Neural progenitor cell (in vitro differentiated cells): ENCODE results near the gene DPYSL5. TPM values are rescaled to one million over a fixed set of nuclear protein-coding genes. Genes with fewer than 3 reads are reported as not detected.

Experiments used
- DNase-seq: peaks from one replicate; pipeline ENCODE4 v3.0.0-alpha.2; 2016; ENCODE audit warnings: low spot score
- H2AFZ ChIP-seq: fragments of 200-600 bp; sonication (generic); replicated peaks from 2 replicates; pipeline ENCODE4 v1.6.1; 2016; ENCODE audit warnings: antibody characterized with exemption
- H3F3A ChIP-seq: fragments of 200-600 bp; sonication (generic); 2 replicates; pipeline ENCODE4 v1.6.1; 2016; ENCODE audit warnings: antibody characterized with exemption, low read depth
- H3K27ac ChIP-seq: fragments of 200-600 bp; sonication (generic); 2 replicates; pipeline ENCODE4 v1.5.1; 2016; ENCODE audit warnings: mild to moderate bottlenecking
- H3K27me3 ChIP-seq: fragments of 200-600 bp; sonication (generic); 2 replicates; pipeline ENCODE4 v1.6.1; 2016; ENCODE audit warnings: mild to moderate bottlenecking, moderate library complexity
- H3K36me3 ChIP-seq: fragments of 200-600 bp; sonication (generic); 2 replicates; pipeline ENCODE4 v1.5.1; 2016
- H3K4me1 ChIP-seq: fragments of 200-600 bp; sonication (generic); 2 replicates; pipeline ENCODE4 v1.6.1; 2016; ENCODE audit warnings: mixed run types
- H3K4me2 ChIP-seq: fragments of 200-600 bp; sonication (generic); 2 replicates; pipeline ENCODE4 v1.6.1; 2016
- H3K4me3 ChIP-seq: fragments of 200-600 bp; sonication (generic); 2 replicates; pipeline ENCODE4 v1.5.1; 2016
- H3K79me2 ChIP-seq: fragments of 200-600 bp; sonication (generic); 2 replicates; pipeline ENCODE4 v1.6.1; 2016; ENCODE audit warnings: low read depth
- H3K9ac ChIP-seq: fragments of 200-600 bp; sonication (generic); 2 replicates; pipeline ENCODE4 v1.6.1; 2016
- H3K9me3 ChIP-seq: fragments of 200-600 bp; sonication (generic); 2 replicates; pipeline ENCODE4 v1.5.1; 2016; ENCODE audit warnings: low read depth
- H4K20me1 ChIP-seq: fragments of 200-600 bp; sonication (generic); 2 replicates; pipeline ENCODE4 v1.6.1; 2016; ENCODE audit warnings: low read depth
- H3K27ac Mint-ChIP-seq: 3 replicates; pipeline ENCODE4 v1.8.0; 2021; ENCODE audit warnings: mixed read lengths
- H3K27me3 Mint-ChIP-seq: 2 replicates; pipeline ENCODE4 v1.8.0; 2022; ENCODE audit warnings: low read depth, mild to moderate bottlenecking, inconsistent platforms, moderate library complexity, mixed read lengths; ENCODE audit not compliant: insufficient read depth
- H3K36me3 Mint-ChIP-seq: 3 replicates; pipeline ENCODE4 v1.8.0; 2021; ENCODE audit warnings: mixed read lengths
- H3K4me1 Mint-ChIP-seq: 3 replicates; pipeline ENCODE4 v1.8.0; 2021; ENCODE audit warnings: mixed read lengths
- H3K4me3 Mint-ChIP-seq: 3 replicates; pipeline ENCODE4 v1.8.0; 2021; ENCODE audit warnings: mild to moderate bottlenecking, moderate library complexity, mixed read lengths
- H3K9me3 Mint-ChIP-seq: 3 replicates; pipeline ENCODE4 v1.8.0; 2020; ENCODE audit warnings: mixed read lengths
- CTCF ChIP-seq: fragments of 200-600 bp; sonication (generic); IDR thresholded peaks from 2 replicates; pipeline ENCODE4 v1.5.1; 2017; ENCODE audit warnings: antibody characterized with exemption, mild to moderate bottlenecking
- EZH2 ChIP-seq: fragments of 200-600 bp; sonication (generic); IDR thresholded peaks from 2 replicates; pipeline ENCODE4 v1.6.1; 2017; ENCODE audit warnings: antibody characterized with exemption, mild to moderate bottlenecking, moderate library complexity
- EZH2phosphoT487 ChIP-seq: fragments of 200-600 bp; sonication (generic); IDR thresholded peaks from 2 replicates; pipeline ENCODE4 v1.6.1; 2017; ENCODE audit warnings: antibody characterized with exemption
- total RNA-seq: library from RNA; depleted of rRNA; stranded (reverse); fragments of >200 nt; gene quantifications from 2 replicates; pipeline ENCODE4 v1.2.3, GENCODE V29; 2015; ENCODE audit warnings: low replicate concordance

Gene DPYSL5
- total RNA-seq, 1 donor from 2014 or later, result 46.3 TPM

- Histone ChIP-seq H3K79me2 (peaks cover 100% of the 10 kb centered on the region), H2AFZ (no peak overlapping the region), H3K9me3 (no peaks in the 10 kb centered on the region), H3K36me3 (no peaks in the 10 kb centered on the region), H3K4me2 (no peak overlapping the region), H3K27ac (no peak overlapping the region), H3K9ac (no peak overlapping the region), H3K4me3 (no peak overlapping the region), H4K20me1 (peaks cover 100% of the 10 kb centered on the region), H3F3A (peaks cover 22% of the 10 kb centered on the region), H3K4me1 (peaks cover 51% of the 10 kb centered on the region), H3K27me3 (peaks cover 22% of the 10 kb centered on the region)
- H3K27me3 Mint-ChIP-seq, result peaks cover 4% of the 10 kb centered on the region
- no peak overlapping the region for H3K27ac Mint-ChIP-seq
- peaks cover 51% of the 10 kb centered on the region for H3K4me1 Mint-ChIP-seq
- H3K36me3 Mint-ChIP-seq, result peaks cover 7% of the 10 kb centered on the region
- no peaks in the 10 kb centered on the region for H3K9me3 Mint-ChIP-seq
- H3K4me3 Mint-ChIP-seq, result no peak overlapping the region
- TF ChIP-seq CTCF (no peak), EZH2 (no peak), EZH2phosphoT487 (no peak)
- no peak for DNase-seq
These were observed 6.4 kb downstream of the DPYSL5 start for GRCh38 chr2:26854283-26854827.

GRCh38 chr2:26855466-26855865 is 7.5 kb downstream of the DPYSL5 start:
- H3K4me3 Mint-ChIP-seq, result no peak overlapping the region
- peaks cover 45% of the 10 kb centered on the region for H3K4me1 Mint-ChIP-seq
- H3K79me2 ChIP-seq, result peaks cover 100% of the 10 kb centered on the region
- peaks cover 100% of the 10 kb centered on the region for H4K20me1 ChIP-seq
- H3K4me2 ChIP-seq, result peak overlapping the region; percentile 58
- H3K4me3 ChIP-seq, result no peak overlapping the region
- no peak overlapping the region for H3K9ac ChIP-seq
- no peaks in the 10 kb centered on the region for H3K36me3 ChIP-seq
- peaks cover 11% of the 10 kb centered on the region for H3K27me3 ChIP-seq
- TF ChIP-seq EZH2phosphoT487, result no peak
- no peak for TF ChIP-seq EZH2
- H3F3A ChIP-seq, result peaks cover 13% of the 10 kb centered on the region
- H3K9me3 Mint-ChIP-seq, result no peaks in the 10 kb centered on the region
- no peaks in the 10 kb centered on the region for H3K9me3 ChIP-seq
- no peak overlapping the region for H3K27ac ChIP-seq
- peak; percentile 81 for DNase-seq
- H3K4me1 ChIP-seq, result peaks cover 44% of the 10 kb centered on the region
- H3K27ac Mint-ChIP-seq, result peak overlapping the region; percentile 67
- peaks cover 4% of the 10 kb centered on the region for H3K27me3 Mint-ChIP-seq
- peaks cover 7% of the 10 kb centered on the region for H3K36me3 Mint-ChIP-seq
- no peak overlapping the region for H2AFZ ChIP-seq

- Mint-ChIP-seq H3K9me3 (no peaks in the 10 kb centered on the region), H3K27me3 (no peaks in the 10 kb centered on the region), H3K4me1 (peaks cover 36% of the 10 kb centered on the region), H3K4me3 (no peak overlapping the region), H3K36me3 (peaks cover 15% of the 10 kb centered on the region), H3K27ac (no peak overlapping the region)
- Histone ChIP-seq H3F3A (no peaks in the 10 kb centered on the region), H3K9ac (no peak overlapping the region), H3K36me3 (no peaks in the 10 kb centered on the region), H3K4me1 (peaks cover 21% of the 10 kb centered on the region), H3K4me3 (no peak overlapping the region), H3K27ac (no peak overlapping the region), H3K9me3 (no peaks in the 10 kb centered on the region), H2AFZ (no peak overlapping the region), H4K20me1 (peaks cover 100% of the 10 kb centered on the region), H3K27me3 (no peaks in the 10 kb centered on the region), H3K4me2 (no peak overlapping the region), H3K79me2 (peaks cover 100% of the 10 kb centered on the region)
- no peak for TF ChIP-seq EZH2phosphoT487
- no peak for TF ChIP-seq CTCF
- TF ChIP-seq EZH2, result no peak
- no peak for DNase-seq
These were observed 11.7 kb downstream of the DPYSL5 start for GRCh38 chr2:26859622-26860021.

- Mint-ChIP-seq H3K27me3 (no peaks in the 10 kb centered on the region), H3K36me3 (peaks cover 18% of the 10 kb centered on the region), H3K9me3 (no peaks in the 10 kb centered on the region), H3K4me3 (no peak overlapping the region), H3K27ac (no peak overlapping the region), H3K4me1 (peaks cover 34% of the 10 kb centered on the region)
- H3K4me1 ChIP-seq, result peaks cover 14% of the 10 kb centered on the region
- no peak for TF ChIP-seq EZH2phosphoT487
- TF ChIP-seq EZH2, result no peak
- no peak for TF ChIP-seq CTCF
- no peak overlapping the region for H3K9ac ChIP-seq
- no peak overlapping the region for H3K4me2 ChIP-seq
- no peaks in the 10 kb centered on the region for H3F3A ChIP-seq
- no peak overlapping the region for H3K4me3 ChIP-seq
- H3K27ac ChIP-seq, result no peak overlapping the region
- no peaks in the 10 kb centered on the region for H3K9me3 ChIP-seq
- no peaks in the 10 kb centered on the region for H3K36me3 ChIP-seq
- H2AFZ ChIP-seq, result no peak overlapping the region
- no peaks in the 10 kb centered on the region for H3K27me3 ChIP-seq
- H3K79me2 ChIP-seq, result peaks cover 97% of the 10 kb centered on the region
- no peak for DNase-seq
- peaks cover 98% of the 10 kb centered on the region for H4K20me1 ChIP-seq
These were observed 12.4 kb downstream of the DPYSL5 start for GRCh38 chr2:26860211-26860850.
